ENCODE measurements around the gene UBAC2. TPM values are rescaled to one million over a fixed set of nuclear protein-coding genes. Genes with fewer than 3 reads are reported as not detected.

Gene UBAC2
- total and polyA plus RNA-seq, 2 donors (not counting 3 experiments of a cell fraction or from before 2014, with no cell fraction given): 45.7 to 54.4 TPM

DNA sequence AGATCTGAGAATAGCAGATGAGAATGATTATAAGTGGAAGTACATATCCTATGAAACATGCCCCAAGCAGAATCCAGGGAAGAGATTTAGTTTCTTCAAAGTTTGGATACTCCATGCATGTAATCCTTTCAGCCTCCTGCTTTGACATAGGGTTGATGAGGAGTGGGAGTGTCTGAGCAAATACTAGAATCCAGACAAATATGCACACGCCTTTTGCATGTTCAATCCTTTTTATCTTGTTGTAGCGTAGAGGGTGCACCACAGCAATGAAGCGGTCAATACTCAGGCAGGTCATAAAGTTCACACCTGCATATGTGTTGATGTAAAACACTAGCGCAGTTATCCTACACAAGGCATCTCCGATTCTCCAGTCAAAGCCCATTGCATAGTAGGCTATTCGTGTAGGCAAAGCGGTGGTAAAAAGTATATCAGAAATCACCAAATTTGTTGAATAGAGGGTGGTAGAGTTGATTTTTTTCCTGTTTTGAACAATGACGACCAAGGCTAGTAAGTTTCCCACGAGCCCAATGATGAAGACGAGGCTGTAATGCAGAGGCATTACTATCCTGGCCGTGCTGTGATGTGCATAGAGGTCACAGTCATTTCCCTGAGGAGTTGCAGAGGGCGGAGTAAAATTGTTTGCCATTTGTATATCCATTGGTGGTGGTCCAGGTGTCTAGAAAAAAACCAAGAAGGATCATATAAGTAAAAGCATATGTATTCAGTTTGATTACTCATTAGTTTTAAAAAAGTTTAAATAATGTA, 95.0 kb downstream of the UBAC2 start:
- no peaks in the 10 kb centered on the region for H3K9me3 ChIP-seq (replicated peaks; ENCODE audit: control insufficient read depth, insufficient read depth, low read length)
- FAIRE-seq (no peak), DNase-seq (ENCODE audit: low read depth, low spot score) (no peak)
- no peaks in the 10 kb centered on the region for H3K4me1 ChIP-seq (ENCODE audit: control insufficient read depth, extremely low read depth, insufficient read depth, low read length)
- TF ChIP-seq, protein P1, sequence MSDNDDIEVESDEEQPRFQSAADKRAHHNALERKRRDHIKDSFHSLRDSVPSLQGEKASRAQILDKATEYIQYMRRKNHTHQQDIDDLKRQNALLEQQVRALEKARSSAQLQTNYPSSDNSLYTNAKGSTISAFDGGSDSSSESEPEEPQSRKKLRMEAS (IDR thresholded peaks at IDR 0.05; ENCODE audit: insufficient read depth, insufficient read length): no peak
- TF ChIP-seq POLR2AphosphoS5 (IDR thresholded peaks at IDR 0.05; ENCODE audit: insufficient read depth, low read depth, low read length): no peak
- TF ChIP-seq GATA2 (IDR thresholded peaks at IDR 0.05; ENCODE audit: insufficient read depth, insufficient read length, low read depth, low read length): no peak
- TF ChIP-seq JUN (IDR thresholded peaks at IDR 0.05; ENCODE audit: borderline replicate concordance, insufficient read depth, insufficient read length, low read depth): no peak
- TF ChIP-seq POLR2A (IDR thresholded peaks at IDR 0.05; ENCODE audit: low read depth, low read length): no peak
- no peak for TF ChIP-seq MYC (IDR thresholded peaks at IDR 0.05; ENCODE audit: low read depth, low read length)
- TF ChIP-seq, protein P2, sequence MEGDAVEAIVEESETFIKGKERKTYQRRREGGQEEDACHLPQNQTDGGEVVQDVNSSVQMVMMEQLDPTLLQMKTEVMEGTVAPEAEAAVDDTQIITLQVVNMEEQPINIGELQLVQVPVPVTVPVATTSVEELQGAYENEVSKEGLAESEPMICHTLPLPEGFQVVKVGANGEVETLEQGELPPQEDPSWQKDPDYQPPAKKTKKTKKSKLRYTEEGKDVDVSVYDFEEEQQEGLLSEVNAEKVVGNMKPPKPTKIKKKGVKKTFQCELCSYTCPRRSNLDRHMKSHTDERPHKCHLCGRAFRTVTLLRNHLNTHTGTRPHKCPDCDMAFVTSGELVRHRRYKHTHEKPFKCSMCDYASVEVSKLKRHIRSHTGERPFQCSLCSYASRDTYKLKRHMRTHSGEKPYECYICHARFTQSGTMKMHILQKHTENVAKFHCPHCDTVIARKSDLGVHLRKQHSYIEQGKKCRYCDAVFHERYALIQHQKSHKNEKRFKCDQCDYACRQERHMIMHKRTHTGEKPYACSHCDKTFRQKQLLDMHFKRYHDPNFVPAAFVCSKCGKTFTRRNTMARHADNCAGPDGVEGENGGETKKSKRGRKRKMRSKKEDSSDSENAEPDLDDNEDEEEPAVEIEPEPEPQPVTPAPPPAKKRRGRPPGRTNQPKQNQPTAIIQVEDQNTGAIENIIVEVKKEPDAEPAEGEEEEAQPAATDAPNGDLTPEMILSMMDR (IDR thresholded peaks at IDR 0.05; ENCODE audit: extremely low read depth in 1 of 2, insufficient read depth in 1 of 2, low read depth in 1 of 2, low read length in 2 of 2): no peak
- BruUV-seq (replicated peaks): no TSS peak
- intact Hi-C loops (cut with micrococcal nuclease) (no loop called here), dilution Hi-C loops (cut with MboI; ENCODE audit: extremely low pct_ligation_motif_present, low sequenced_read_pairs) (no loop called here)
- no peak overlapping the region for H2AFZ ChIP-seq (ENCODE audit: low read depth, low read length)
- no peaks in the 10 kb centered on the region for H3K9me1 ChIP-seq (replicated peaks; ENCODE audit: control insufficient read depth, extremely low read depth, insufficient read depth, low read length)
- CTCF ChIA-PET: interaction anchor here (1.0 kb wide), 1 partner anchor 141 kb away, joined by 3 read pairs; no protein-coding TSS in a partner anchor
- POLR2A ChIA-PET: no interaction called here
- H3K4me3 ChIP-seq (replicated peaks in 1 of 3; ENCODE audit: insufficient read depth in 1 of 3, low read depth in 1 of 3, low read length in 3 of 3): no peak overlapping the region
- H3K27me3 ChIP-seq (ENCODE audit: control insufficient read depth in 2 of 2, insufficient read depth in 2 of 2, low read length in 2 of 2): no peaks in the 10 kb centered on the region
- H3K27ac ChIP-seq (ENCODE audit: insufficient read depth, low read depth, low read length): no peak overlapping the region
- H3K4me2 ChIP-seq (ENCODE audit: insufficient read depth, low read length): no peak overlapping the region
- H3K9ac ChIP-seq (replicated peaks; ENCODE audit: extremely low read depth, insufficient read depth, low read length): no peak overlapping the region
- H3K36me3 ChIP-seq (ENCODE audit: control insufficient read depth in 2 of 2, extremely low read depth in 1 of 2, insufficient read depth in 2 of 2, low read length in 2 of 2): no peaks in the 10 kb centered on the region
- no peaks in the 10 kb centered on the region for H3K79me2 ChIP-seq (ENCODE audit: control insufficient read depth, insufficient read depth, low read length)
- H4K20me1 ChIP-seq (replicated peaks; ENCODE audit: control insufficient read depth, extremely low read depth, insufficient read depth, low read length): no peaks in the 10 kb centered on the region
